GM23338 (cell line): ENCODE results near the gene PTPRN2. TPM values are rescaled to one million over a fixed set of nuclear protein-coding genes. Genes with fewer than 3 reads are reported as not detected.

Experiments
- ATAC-seq: fragments of 200-7000 bp; cut with Tn5 transposase; 3 replicates; pipeline ENCODE4 v1.9.1; 2020
- DNase-seq: peaks from one replicate; pipeline ENCODE4 v3.0.0-alpha.2; 2015; ENCODE audit warnings: low spot score
- H2AFZ ChIP-seq: fragments of 200-600 bp; sonication (generic); 2 replicates; pipeline ENCODE4 v1.8.0; 2016; ENCODE audit warnings: antibody characterized with exemption, mild to moderate bottlenecking, moderate library complexity
- H3F3A ChIP-seq: fragments of 200-600 bp; sonication (generic); replicated peaks from 2 replicates; pipeline ENCODE4 v1.8.0; 2017; ENCODE audit warnings: antibody characterized with exemption, mixed run types, low read depth
- H3K27ac ChIP-seq: fragments of 200-600 bp; sonication (generic); 2 replicates; pipeline ENCODE4 v1.6.1; 2016; ENCODE audit warnings: low read depth
- H3K27me3 ChIP-seq: fragments of 200-600 bp; sonication (generic); 2 replicates; pipeline ENCODE4 v1.8.0; 2016; ENCODE audit warnings: mild to moderate bottlenecking, mixed run types, moderate library complexity; ENCODE audit not compliant: insufficient read depth
- H3K36me3 ChIP-seq: fragments of 200-600 bp; sonication (generic); 2 replicates; pipeline ENCODE4 v1.8.0; 2016; ENCODE audit warnings: mild to moderate bottlenecking; ENCODE audit not compliant: insufficient read depth
- H3K4me1 ChIP-seq: fragments of 200-600 bp; sonication (generic); 2 replicates; pipeline ENCODE4 v1.8.0; 2016; ENCODE audit warnings: mild to moderate bottlenecking, moderate library complexity; ENCODE audit not compliant: insufficient read depth
- H3K4me2 ChIP-seq: fragments of 200-600 bp; sonication (generic); 2 replicates; pipeline ENCODE4 v1.7.1; 2017; ENCODE audit warnings: mixed run types
- H3K4me3 ChIP-seq: fragments of 200-600 bp; sonication (generic); 2 replicates; pipeline ENCODE4 v1.6.1; 2016; ENCODE audit warnings: mixed run types
- H3K79me2 ChIP-seq: fragments of 200-600 bp; sonication (generic); replicated peaks from 2 replicates; pipeline ENCODE4 v1.8.0; 2017; ENCODE audit warnings: mild to moderate bottlenecking; ENCODE audit not compliant: insufficient read depth
- H3K9me2 ChIP-seq: fragments of 200-600 bp; sonication (generic); 2 replicates; pipeline ENCODE4 v1.8.0; 2017; ENCODE audit not compliant: insufficient read depth
- H4K20me1 ChIP-seq: fragments of 200-600 bp; sonication (generic); replicated peaks from 2 replicates; pipeline ENCODE4 v1.8.0; 2017; ENCODE audit warnings: mild to moderate bottlenecking; ENCODE audit not compliant: insufficient read depth
- H3K27ac Mint-ChIP-seq: 2 replicates; pipeline ENCODE4 v1.8.0; 2020; ENCODE audit warnings: inconsistent platforms, mild to moderate bottlenecking, moderate library complexity, mixed read lengths
- H3K27me3 Mint-ChIP-seq: 3 replicates; pipeline ENCODE4 v1.8.0; 2022; ENCODE audit warnings: low read depth, mild to moderate bottlenecking, moderate library complexity, mixed read lengths, inconsistent platforms; ENCODE audit not compliant: insufficient read depth, poor library complexity
- H3K36me3 Mint-ChIP-seq: 3 replicates; pipeline ENCODE4 v1.8.0; 2021; ENCODE audit warnings: low read depth, mild to moderate bottlenecking, inconsistent platforms, moderate library complexity, mixed read lengths
- H3K4me1 Mint-ChIP-seq: 3 replicates; pipeline ENCODE4 v1.8.0; 2020; ENCODE audit warnings: mild to moderate bottlenecking, inconsistent platforms, mixed read lengths
- H3K4me3 Mint-ChIP-seq: 3 replicates; pipeline ENCODE4 v1.8.0; 2021; ENCODE audit warnings: moderate library complexity, mild to moderate bottlenecking, inconsistent platforms, mixed read lengths
- H3K9me3 Mint-ChIP-seq: 3 replicates; pipeline ENCODE4 v1.8.0; 2020; ENCODE audit warnings: moderate library complexity, mild to moderate bottlenecking, inconsistent platforms, mixed read lengths
- EZH2phosphoT487 ChIP-seq: fragments of 200-600 bp; sonication (generic); IDR thresholded peaks from one replicate; pipeline ENCODE4 v1.8.1; 2018; ENCODE audit warnings: antibody characterized with exemption; ENCODE audit not compliant: unreplicated experiment
- NANOG ChIP-seq: IDR thresholded peaks from 2 replicates; pipeline ENCODE4 v1.6.1; 2016; ENCODE audit warnings: antibody characterized with exemption, borderline replicate concordance
- POLR2AphosphoS5 ChIP-seq: IDR thresholded peaks from 2 replicates; pipeline ENCODE4 v1.6.1; 2016; ENCODE audit warnings: antibody characterized with exemption, low read depth
- STAT1 ChIP-seq: IDR thresholded peaks from one replicate; pipeline ENCODE4 v1.6.1; 2016; ENCODE audit warnings: antibody characterized with exemption; ENCODE audit not compliant: unreplicated experiment
- ZNF114 ChIP-seq: fragments of 250-450 bp; sonication (Bioruptor Pico); IDR thresholded peaks from 2 replicates; pipeline ENCODE4 v1.5.0; 2020; ENCODE audit warnings: mild to moderate bottlenecking, moderate library complexity
- ZNF331 ChIP-seq: fragments of 250-450 bp; sonication (Bioruptor Pico); IDR thresholded peaks from 2 replicates; pipeline ENCODE4 v1.5.0; 2020; ENCODE audit warnings: low read depth, mild to moderate bottlenecking, moderate library complexity
- polyA plus RNA-seq: library from polyadenylated mRNA; unstranded; fragments of >200 nt; fragmentation: Nextera tagmentation; extraction: Ambion mirVana; gene quantifications from 2 replicates; pipeline ENCODE4 v1.2.1, GENCODE V29; 2016
- total RNA-seq: library from RNA; depleted of rRNA; stranded (reverse); fragments of >200 nt; shearing (Covaris generic); gene quantifications from 2 replicates; pipeline ENCODE4 v1.2.3, GENCODE V29; 2014
- TF ChIP-seq, protein P1 (sequence below), 2 experiments: fragments of 200-600 bp in 1 of 2; sonication (generic) in 1 of 2; conservative IDR thresholded peaks; 2 replicates each; pipeline versions ENCODE4 v1.5.1 to v1.6.1; 2016 to 2017; ENCODE audit warnings: antibody characterized with exemption in 2 of 2, low read depth in 2 of 2, mild to moderate bottlenecking in 2 of 2, moderate library complexity in 1 of 2
- TF ChIP-seq, protein P2 (sequence below): IDR thresholded peaks from one replicate; pipeline ENCODE4 v1.6.1; 2018; ENCODE audit warnings: antibody characterized with exemption; ENCODE audit not compliant: unreplicated experiment

The PTPRN2 gene
- total and polyA plus RNA-seq, 2 experiments from 2014 or later, result 0.87 to 4.0 TPM

DNA sequence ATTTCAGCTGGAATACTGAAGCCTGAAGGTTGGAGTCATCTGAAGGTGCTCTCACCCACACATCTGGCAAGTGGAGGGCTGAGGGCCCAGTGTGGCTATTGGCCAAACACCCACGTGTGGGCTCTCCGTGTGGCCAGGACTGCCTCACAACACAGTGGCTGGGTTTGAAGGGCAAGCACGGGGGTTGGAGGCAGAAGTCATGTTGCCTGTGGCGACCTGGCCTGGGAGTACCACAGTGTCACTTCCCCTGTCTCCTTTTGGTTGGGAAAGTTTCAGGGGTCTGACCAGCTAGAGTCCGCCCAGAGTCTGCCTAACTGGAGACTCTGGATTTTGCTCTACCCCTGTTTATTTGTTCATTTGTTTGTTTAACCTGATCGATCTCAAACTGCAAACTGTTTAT, 1081.4 kb downstream of the PTPRN2 start (continued):
- TF ChIP-seq, protein P1, sequence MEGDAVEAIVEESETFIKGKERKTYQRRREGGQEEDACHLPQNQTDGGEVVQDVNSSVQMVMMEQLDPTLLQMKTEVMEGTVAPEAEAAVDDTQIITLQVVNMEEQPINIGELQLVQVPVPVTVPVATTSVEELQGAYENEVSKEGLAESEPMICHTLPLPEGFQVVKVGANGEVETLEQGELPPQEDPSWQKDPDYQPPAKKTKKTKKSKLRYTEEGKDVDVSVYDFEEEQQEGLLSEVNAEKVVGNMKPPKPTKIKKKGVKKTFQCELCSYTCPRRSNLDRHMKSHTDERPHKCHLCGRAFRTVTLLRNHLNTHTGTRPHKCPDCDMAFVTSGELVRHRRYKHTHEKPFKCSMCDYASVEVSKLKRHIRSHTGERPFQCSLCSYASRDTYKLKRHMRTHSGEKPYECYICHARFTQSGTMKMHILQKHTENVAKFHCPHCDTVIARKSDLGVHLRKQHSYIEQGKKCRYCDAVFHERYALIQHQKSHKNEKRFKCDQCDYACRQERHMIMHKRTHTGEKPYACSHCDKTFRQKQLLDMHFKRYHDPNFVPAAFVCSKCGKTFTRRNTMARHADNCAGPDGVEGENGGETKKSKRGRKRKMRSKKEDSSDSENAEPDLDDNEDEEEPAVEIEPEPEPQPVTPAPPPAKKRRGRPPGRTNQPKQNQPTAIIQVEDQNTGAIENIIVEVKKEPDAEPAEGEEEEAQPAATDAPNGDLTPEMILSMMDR (conservative IDR thresholded peaks at IDR 0.05; ENCODE audit: low read depth in 2 of 2), result no peak
- no peak for TF ChIP-seq NANOG
- TF ChIP-seq ZNF114 (CRISPR knock-in tag), result no peak
- TF ChIP-seq, protein P2, sequence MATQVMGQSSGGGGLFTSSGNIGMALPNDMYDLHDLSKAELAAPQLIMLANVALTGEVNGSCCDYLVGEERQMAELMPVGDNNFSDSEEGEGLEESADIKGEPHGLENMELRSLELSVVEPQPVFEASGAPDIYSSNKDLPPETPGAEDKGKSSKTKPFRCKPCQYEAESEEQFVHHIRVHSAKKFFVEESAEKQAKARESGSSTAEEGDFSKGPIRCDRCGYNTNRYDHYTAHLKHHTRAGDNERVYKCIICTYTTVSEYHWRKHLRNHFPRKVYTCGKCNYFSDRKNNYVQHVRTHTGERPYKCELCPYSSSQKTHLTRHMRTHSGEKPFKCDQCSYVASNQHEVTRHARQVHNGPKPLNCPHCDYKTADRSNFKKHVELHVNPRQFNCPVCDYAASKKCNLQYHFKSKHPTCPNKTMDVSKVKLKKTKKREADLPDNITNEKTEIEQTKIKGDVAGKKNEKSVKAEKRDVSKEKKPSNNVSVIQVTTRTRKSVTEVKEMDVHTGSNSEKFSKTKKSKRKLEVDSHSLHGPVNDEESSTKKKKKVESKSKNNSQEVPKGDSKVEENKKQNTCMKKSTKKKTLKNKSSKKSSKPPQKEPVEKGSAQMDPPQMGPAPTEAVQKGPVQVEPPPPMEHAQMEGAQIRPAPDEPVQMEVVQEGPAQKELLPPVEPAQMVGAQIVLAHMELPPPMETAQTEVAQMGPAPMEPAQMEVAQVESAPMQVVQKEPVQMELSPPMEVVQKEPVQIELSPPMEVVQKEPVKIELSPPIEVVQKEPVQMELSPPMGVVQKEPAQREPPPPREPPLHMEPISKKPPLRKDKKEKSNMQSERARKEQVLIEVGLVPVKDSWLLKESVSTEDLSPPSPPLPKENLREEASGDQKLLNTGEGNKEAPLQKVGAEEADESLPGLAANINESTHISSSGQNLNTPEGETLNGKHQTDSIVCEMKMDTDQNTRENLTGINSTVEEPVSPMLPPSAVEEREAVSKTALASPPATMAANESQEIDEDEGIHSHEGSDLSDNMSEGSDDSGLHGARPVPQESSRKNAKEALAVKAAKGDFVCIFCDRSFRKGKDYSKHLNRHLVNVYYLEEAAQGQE, result no peak

DNA sequence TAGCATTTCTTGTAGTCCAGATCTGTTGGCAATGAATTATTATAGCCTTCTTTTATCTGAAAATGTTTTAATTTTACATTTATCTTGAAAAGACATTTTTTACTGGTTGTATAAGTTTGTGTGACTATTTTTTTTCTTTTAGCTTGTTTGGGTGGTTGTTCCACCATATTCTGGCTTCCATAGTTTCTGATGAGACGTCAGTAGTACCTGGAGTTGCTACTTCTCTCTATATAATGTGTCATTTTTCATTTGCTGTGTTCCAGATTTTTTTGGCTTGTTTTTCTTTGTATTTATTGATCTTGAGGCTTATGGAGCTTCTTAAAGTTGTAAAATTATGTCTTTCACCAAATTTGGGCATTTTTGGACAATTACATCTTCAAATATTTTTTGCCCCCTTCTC, 1082.0 kb downstream of the PTPRN2 start:
- no peak overlapping the region for H3K27ac ChIP-seq
- no peaks in the 10 kb centered on the region for H4K20me1 ChIP-seq
- no peaks in the 10 kb centered on the region for H3K4me1 Mint-ChIP-seq
- DNase-seq (no peak), ATAC-seq (no peak)
- H3K4me3 ChIP-seq, result no peak overlapping the region
- H3K4me2 ChIP-seq, result no peak overlapping the region
- H2AFZ ChIP-seq, result no peak overlapping the region
- TF ChIP-seq ZNF331 (CRISPR knock-in tag), result no peak
- peaks cover 89% of the 10 kb centered on the region for H3K9me3 Mint-ChIP-seq
- H3K4me1 ChIP-seq, result no peaks in the 10 kb centered on the region
- no peak overlapping the region for H3K27ac Mint-ChIP-seq
- H3K4me3 Mint-ChIP-seq, result no peak overlapping the region
- no peaks in the 10 kb centered on the region for H3F3A ChIP-seq
- H3K36me3 Mint-ChIP-seq, result peaks cover 35% of the 10 kb centered on the region
- no peaks in the 10 kb centered on the region for H3K9me2 ChIP-seq
- peaks cover 4% of the 10 kb centered on the region for H3K27me3 Mint-ChIP-seq
- no peaks in the 10 kb centered on the region for H3K79me2 ChIP-seq
- H3K36me3 ChIP-seq, result no peaks in the 10 kb centered on the region
- H3K27me3 ChIP-seq, result no peaks in the 10 kb centered on the region

DNA sequence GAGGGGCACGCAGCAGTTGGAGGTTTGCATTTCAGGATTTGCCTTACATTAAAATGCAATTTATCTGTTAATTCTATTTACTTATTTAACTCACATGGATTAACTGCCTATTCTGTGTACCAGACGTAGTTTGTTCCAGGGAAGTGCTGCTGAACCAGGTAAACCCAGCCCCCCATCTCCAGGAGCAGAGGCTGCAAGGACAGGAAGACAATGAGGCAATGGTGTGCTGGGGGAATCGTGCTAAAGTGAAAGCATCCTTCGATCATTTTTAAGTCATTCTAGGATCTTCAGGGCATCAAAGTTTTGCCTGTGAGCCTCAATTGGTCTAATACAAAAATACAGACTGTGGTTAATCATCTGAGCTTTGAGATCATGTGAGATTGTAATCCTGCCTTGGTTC, 1084.4 kb downstream of the PTPRN2 start:
- Histone ChIP-seq H3K4me3 (no peak overlapping the region), H3K36me3 (no peaks in the 10 kb centered on the region), H3F3A (no peaks in the 10 kb centered on the region), H3K79me2 (no peaks in the 10 kb centered on the region), H3K4me1 (no peaks in the 10 kb centered on the region), H3K4me2 (no peak overlapping the region), H3K9me2 (no peaks in the 10 kb centered on the region), H3K27ac (no peak overlapping the region), H4K20me1 (no peaks in the 10 kb centered on the region), H2AFZ (no peak overlapping the region), H3K27me3 (no peaks in the 10 kb centered on the region)
- no peak for TF ChIP-seq STAT1
- no peak for TF ChIP-seq POLR2AphosphoS5
- TF ChIP-seq ZNF331 (CRISPR knock-in tag), result no peak
- TF ChIP-seq, protein P1 (conservative IDR thresholded peaks at IDR 0.05; ENCODE audit: low read depth in 2 of 2), result no peak
- TF ChIP-seq ZNF114 (CRISPR knock-in tag), result no peak
- TF ChIP-seq EZH2phosphoT487, result no peak
- H3K27ac Mint-ChIP-seq, result no peak overlapping the region
- H3K27me3 Mint-ChIP-seq, result peaks cover 4% of the 10 kb centered on the region
- ATAC-seq (no peak), DNase-seq (no peak)
- no peaks in the 10 kb centered on the region for H3K4me1 Mint-ChIP-seq
- H3K36me3 Mint-ChIP-seq, result peaks cover 48% of the 10 kb centered on the region
- no peak overlapping the region for H3K4me3 Mint-ChIP-seq
- peaks cover 95% of the 10 kb centered on the region for H3K9me3 Mint-ChIP-seq
